GM12878 (cell line): Measurements from ENCODE around the gene MEP1A. TPM values are rescaled to one million over a fixed set of nuclear protein-coding genes. Genes with fewer than 3 reads are reported as not detected.

Experiments
- ATAC-seq: fragments of 200-7000 bp; cut with Tn5 transposase; 3 replicates; pipeline ENCODE4 v1.9.1; 2020; ENCODE audit warnings: mild to moderate bottlenecking, moderate library complexity
- BruUV-seq: library from RNA; stranded (reverse); fragments of 400-500 nt; replicated peaks from 2 replicates; lab custom pipeline; 2021; lab: Mats Ljungman, UMichigan
- CTCF ChIA-PET: fragments of 300-600 bp; sonication (Branson Sonifier 250); formaldehyde crosslinking; extraction: SDS; loops from one replicate; lab custom pipeline; 2021; ENCODE audit warnings: inconsistent platforms; lab: Yijun Ruan, JAX
- POLR2A ChIA-PET: fragments of 350-600 bp; formaldehyde crosslinking; extraction: SDS; loops from one replicate; lab custom pipeline; 2021; ENCODE audit warnings: inconsistent platforms; lab: Charles Lee
- RAD21 ChIA-PET: fragments of 300-600 bp; sonication (Branson Sonifier 250); formaldehyde crosslinking; loops from one replicate; lab custom pipeline; 2023; ENCODE audit warnings: antibody characterized with exemption; ENCODE audit not compliant: unreplicated experiment; lab: Charles Lee
- SMC1A ChIA-PET: fragments of 300-600 bp; sonication (Branson Sonifier 250); formaldehyde crosslinking; loops from one replicate; lab custom pipeline; 2023; ENCODE audit not compliant: unreplicated experiment, uncharacterized antibody; lab: Charles Lee
- DNase-seq: peaks from one replicate; pipeline ENCODE4 v3.0.0-alpha.2; 2011; ENCODE audit warnings: low read depth, low spot score
- FAIRE-seq: peaks from 3 replicates; lab custom pipeline; 2011; peaks lifted over from hg19 to GRCh38; lab: Jason Lieb, UNC
- H2AFZ ChIP-seq: 2 replicates; pipeline ENCODE4 v1.6.0; 2011; ENCODE audit warnings: low read depth, low read length, control low read depth; ENCODE audit not compliant: control insufficient read depth
- H3K27ac ChIP-seq: 2 replicates; pipeline ENCODE4 v1.5.1; 2011; ENCODE audit warnings: control low read depth; ENCODE audit not compliant: control insufficient read depth, insufficient read depth
- H3K27me3 ChIP-seq, 2 experiments: replicated peaks in 1 of 2; 2 replicates each; pipeline versions ENCODE4 v1.6.0 to v1.6.1; 2011; ENCODE audit warnings: low read length in 1 of 2; ENCODE audit not compliant: control insufficient read depth in 2 of 2, insufficient read depth in 2 of 2
- H3K36me3 ChIP-seq, 2 experiments: 2 replicates each; pipeline ENCODE4 v1.5.1; 2011; ENCODE audit warnings: low read length in 1 of 2; ENCODE audit not compliant: control insufficient read depth in 2 of 2, insufficient read depth in 2 of 2
- H3K4me1 ChIP-seq: 2 replicates; pipeline ENCODE4 v1.6.1; 2011; ENCODE audit warnings: mild to moderate bottlenecking, low read length, moderate library complexity, mixed read lengths; ENCODE audit not compliant: control insufficient read depth, insufficient read depth
- H3K4me2 ChIP-seq: 2 replicates; pipeline ENCODE4 v1.6.0; 2011; ENCODE audit warnings: control low read depth; ENCODE audit not compliant: control insufficient read depth, insufficient read depth
- H3K4me3 ChIP-seq: fragments of 200-600 bp; sonication (generic); 2 replicates; pipeline ENCODE4 v1.5.1; 2016
- H3K79me2 ChIP-seq: 2 replicates; pipeline ENCODE4 v1.6.0; 2011; ENCODE audit warnings: low read length; ENCODE audit not compliant: control insufficient read depth, insufficient read depth
- H3K9ac ChIP-seq: 2 replicates; pipeline ENCODE4 v1.8.0; 2011; ENCODE audit warnings: low read length, control low read depth, mixed read lengths; ENCODE audit not compliant: control insufficient read depth, insufficient read depth
- H3K9me3 ChIP-seq: replicated peaks from 3 replicates; pipeline ENCODE4 v1.5.1; 2011; ENCODE audit warnings: mild to moderate bottlenecking, low read length; ENCODE audit not compliant: control insufficient read depth, insufficient read depth
- H4K20me1 ChIP-seq: 2 replicates; pipeline ENCODE4 v1.6.0; 2011; ENCODE audit not compliant: control insufficient read depth, insufficient read depth
- CHD4 ChIP-seq: fragments of 200-600 bp; sonication (generic); IDR thresholded peaks from 2 replicates; pipeline ENCODE4 v1.6.1; 2016; ENCODE audit warnings: mild to moderate bottlenecking
- KLF5 ChIP-seq: fragments of 450-650 bp; IDR thresholded peaks from 2 replicates; pipeline ENCODE4 v1.6.1; 2014; ENCODE audit warnings: mild to moderate bottlenecking; ENCODE audit not compliant: partially characterized antibody
- MLLT1 ChIP-seq: fragments of 450-650 bp; IDR thresholded peaks from 2 replicates; pipeline ENCODE4 v1.6.1; 2016; ENCODE audit warnings: mild to moderate bottlenecking
- NR2C1 ChIP-seq: fragments of 450-650 bp; IDR thresholded peaks from 2 replicates; pipeline ENCODE4 v1.6.1; 2017; ENCODE audit warnings: antibody characterized with exemption, mild to moderate bottlenecking, moderate library complexity
- STAT1 ChIP-seq: fragments of 450-650 bp; conservative IDR thresholded peaks from 2 replicates; pipeline ENCODE4 v1.6.1; 2014; ENCODE audit warnings: antibody characterized with exemption, mild to moderate bottlenecking
- SUZ12 ChIP-seq: fragments of 200-600 bp; sonication (generic); IDR thresholded peaks from one replicate; pipeline ENCODE4 v1.6.1; 2018; ENCODE audit warnings: antibody characterized with exemption, mild to moderate bottlenecking; ENCODE audit not compliant: unreplicated experiment
- ZNF687 ChIP-seq: fragments of 450-650 bp; IDR thresholded peaks from 2 replicates; pipeline ENCODE4 v1.6.1; 2017; ENCODE audit warnings: mild to moderate bottlenecking, moderate library complexity
- WGBS: methylation state at CpG from one replicate; pipeline ENCODE4 v1.1.6; 2016; ENCODE audit warnings: low lambda C conversion rate; ENCODE audit not compliant: insufficient replicate concordance, insufficient coverage; ENCODE audit errors: missing lambda C conversion rate; 5-methylcytosine and 5-hydroxymethylcytosine counted together
- in situ Hi-C: fragments of 300-500 bp; cut with MboI; formaldehyde crosslinking; loops from 9 replicates; pipeline ENCODE4 v1.14.3; 2018; ENCODE audit warnings: mixed read lengths
- intact Hi-C: fragments of 100-400 bp; cut with micrococcal nuclease; formaldehyde crosslinking; loops from one replicate; pipeline ENCODE4 v1.14.2; 2022; ENCODE audit not compliant: unreplicated experiment
- polyA plus RNA-seq, 11 experiments: library from polyadenylated mRNA; depleted of rRNA in 4 of 11; unstranded in 6 of 11; stranded (reverse) in 5 of 11; fragments of >200 nt; fragmentation: Nextera tagmentation in 4 of 11; fragmentation: Illumina TruSeq in 1 of 11; extraction: Ambion mirVana in 4 of 11; extraction: Trizol in 1 of 11; gene quantifications; 1 replicate in 1 of 11; 2 replicates in 10 of 11; pipeline versions ENCODE4 v1.2.1 to v1.2.3, GENCODE V29; 2011 to 2016; ENCODE audit warnings: inconsistent platforms in 2 of 11, missing spikeins in 2 of 11, low read depth in 1 of 11
- total RNA-seq, 4 experiments: library from RNA; depleted of rRNA in 3 of 4; stranded (reverse); fragments of >200 nt in 3 of 4; fragmentation: Illumina TruSeq in 1 of 4; extraction: Trizol in 1 of 4; gene quantifications; 2 replicates each; pipeline versions ENCODE4 v1.2.1 to v1.2.3, GENCODE V29; 2013 to 2021
- TF ChIP-seq, protein P1 (sequence below): IDR thresholded peaks from 2 replicates; pipeline ENCODE4 v1.6.1; 2011; ENCODE audit warnings: low read depth, mild to moderate bottlenecking, low read length, moderate library complexity, borderline replicate concordance; ENCODE audit errors: extremely low read depth

Gene MEP1A
- total and polyA plus RNA-seq, 10 of the 15 experiments (the other 5 are each of a cell fraction or from before 2014, with no cell fraction given), result not detected

- FAIRE-seq (no peak), DNase-seq (no peak), ATAC-seq (no peak)
- H3K9ac ChIP-seq, result no peak overlapping the region
- no peaks in the 10 kb centered on the region for H3K79me2 ChIP-seq
- in situ Hi-C loops, result no loop called here
- POLR2A ChIA-PET, result no interaction called here
- SMC1A ChIA-PET, result no interaction called here
- H3K27me3 ChIP-seq, result no peaks in the 10 kb centered on the region; a peak in 1 of 4 replicates
- no peaks in the 10 kb centered on the region for H4K20me1 ChIP-seq
- H3K27ac ChIP-seq, result no peak overlapping the region
- no peaks in the 10 kb centered on the region for H3K4me1 ChIP-seq
- no peak overlapping the region for H3K4me3 ChIP-seq
- H3K9me3 ChIP-seq, result no peaks in the 10 kb centered on the region
- RAD21 ChIA-PET, result no interaction called here
- H2AFZ ChIP-seq, result no peak overlapping the region
- CTCF ChIA-PET, result no interaction called here
- H3K36me3 ChIP-seq, result no peaks in the 10 kb centered on the region
- no TSS peak for BruUV-seq
- intact Hi-C loops, result no loop called here
- WGBS, result 0% methylated on average over 2 of the region's 2 CpGs
- no peak overlapping the region for H3K4me2 ChIP-seq
- TF ChIP-seq NR2C1 (no peak), STAT1 (no peak), MLLT1 (no peak), SUZ12 (no peak), CHD4 (no peak), ZNF687 (no peak), KLF5 (no peak)
- TF ChIP-seq, protein P1, sequence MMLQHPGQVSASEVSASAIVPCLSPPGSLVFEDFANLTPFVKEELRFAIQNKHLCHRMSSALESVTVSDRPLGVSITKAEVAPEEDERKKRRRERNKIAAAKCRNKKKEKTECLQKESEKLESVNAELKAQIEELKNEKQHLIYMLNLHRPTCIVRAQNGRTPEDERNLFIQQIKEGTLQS, result no peak
Observed at GRCh38 chr6:46882645-46883044, 89.5 kb downstream of the MEP1A start.
